ENCODE measurements around the gene TRMO.

GRCh38 chr9:97941323-97941722, 19.0 kb upstream of the TRMO start:
- TF ChIP-seq TAF1 (IDR thresholded peaks at IDR 0.05; ENCODE audit: low read depth) (no peak), RAD21 (IDR thresholded peaks at IDR 0.05; ENCODE audit: low read depth) (no peak), TEAD4 (IDR thresholded peaks at IDR 0.05) (no peak), YY1 (IDR thresholded peaks at IDR 0.05; ENCODE audit: low read depth) (no peak), EP300 (IDR thresholded peaks at IDR 0.05; ENCODE audit: borderline replicate concordance) (no peak), MAX (IDR thresholded peaks at IDR 0.05) (no peak)
